HG03175 (cell line): ENCODE measurements around the gene C1QL4.

ENCODE experiments used
- ATAC-seq: cut with Tn5 transposase; IDR thresholded peaks from one replicate; pipeline ENCODE4 v1.9.1; 2021; ENCODE audit warnings: mild to moderate bottlenecking, moderate library complexity; ENCODE audit not compliant: unreplicated experiment

The C1QL4 gene

GRCh38 chr12:49348781-49349180 is 11.8 kb upstream of the C1QL4 start:
- no peak for ATAC-seq

GRCh38 chr12:49347311-49348193 is 10.6 kb upstream of the C1QL4 start:
- ATAC-seq: no peak

GRCh38 chr12:49346659-49347310 is 9.8 kb upstream of the C1QL4 start, which contains the start of gene DNAJC22:
TSS of gene DNAJC22 (plus strand) at chr12:49346888. CDS start at chr12:49348873, 1,985 bp downstream.
- no peak for ATAC-seq

GRCh38 chr12:49345825-49346658 is 9.1 kb upstream of the C1QL4 start:
- no peak for ATAC-seq

- ATAC-seq: no peak
Measured at GRCh38 chr12:49345051-49345824, 8.2 kb upstream of the C1QL4 start.

- ATAC-seq: no peak
Measured at GRCh38 chr12:49344486-49345050, 7.6 kb upstream of the C1QL4 start.

GRCh38 chr12:49342914-49343731 is 6.1 kb upstream of the C1QL4 start:
- ATAC-seq: no peak

- peak; percentile 61 for ATAC-seq
Measured at GRCh38 chr12:49342066-49342913, 5.3 kb upstream of the C1QL4 start.

GRCh38 chr12:49341777-49342065 is 4.7 kb upstream of the C1QL4 start:
- no peak for ATAC-seq

GRCh38 chr12:49340971-49341776 is 4.2 kb upstream of the C1QL4 start:
- no peak for ATAC-seq

GRCh38 chr12:49340095-49340870 is 3.3 kb upstream of the C1QL4 start:
- ATAC-seq: no peak

- no peak for ATAC-seq
Measured at GRCh38 chr12:49339464-49339861, 2.5 kb upstream of the C1QL4 start.

- ATAC-seq: no peak
Measured at GRCh38 chr12:49338830-49339463, 2.0 kb upstream of the C1QL4 start.

- no peak for ATAC-seq
Measured at GRCh38 chr12:49335955-49336644, 888 bp downstream of the C1QL4 start.

- no peak for ATAC-seq
Measured at GRCh38 chr12:49335118-49335954, 1.7 kb downstream of the C1QL4 start.
